ENCODE measurements around the gene NCKAP5. TPM values are rescaled to one million over a fixed set of nuclear protein-coding genes. Genes with fewer than 3 reads are reported as not detected.

NCKAP5 gene
- total and polyA plus RNA-seq, 7 donors, result 0.03 to 1.2 (median 0.22) TPM

GRCh38 chr2:133123904-133124303, 444.4 kb downstream of the NCKAP5 start:
- Histone ChIP-seq H3K36me3 (ENCODE audit: insufficient read depth in 1 of 2, low read depth in 1 of 2) (peaks cover 0 to 2% of the 10 kb centered on the region in 2 donors), H3K4me1 (no peaks in the 10 kb centered on the region), H3K27me3 (ENCODE audit: insufficient read depth in 3 of 3, low read length in 2 of 3) (no peaks in the 10 kb centered on the region), H3K27ac (no peak overlapping the region), H3K9me3 (no peaks in the 10 kb centered on the region), H3K4me3 (no peak overlapping the region)
- intact Hi-C loops (cut with DNase I), result no loop called here
- DNase-seq (no peak), ATAC-seq (no peak)
- TF ChIP-seq CTCF (IDR thresholded peaks at IDR 0.05), result no peak
- WGBS, 3 donors, result 75 to 83% (median 78%) methylated on average over 5 of the region's 5 CpGs

- WGBS, 3 donors, result 91 to 100% (median 95%) methylated on average over 1 of the region's 1 CpG
These were observed 444.9 kb downstream of the NCKAP5 start for GRCh38 chr2:133123393-133123792.

GRCh38 chr2:133122529-133122928, 445.7 kb downstream of the NCKAP5 start:
- no peak for TF ChIP-seq CTCF (IDR thresholded peaks at IDR 0.05)
- H3K4me1 ChIP-seq, result no peaks in the 10 kb centered on the region
- WGBS, 3 donors, result 11 to 16% (median 13%) methylated on average over 1 of the region's 1 CpG
- no peak overlapping the region for H3K27ac ChIP-seq
- H3K4me3 ChIP-seq, result no peak overlapping the region
- H3K9me3 ChIP-seq, result no peaks in the 10 kb centered on the region
- intact Hi-C loops (cut with DNase I), result no loop called here
- ATAC-seq, result no peak
- peaks cover 0 to 2% of the 10 kb centered on the region in 2 donors for H3K36me3 ChIP-seq (ENCODE audit: insufficient read depth in 1 of 2, low read depth in 1 of 2)
- no peaks in the 10 kb centered on the region for H3K27me3 ChIP-seq (ENCODE audit: insufficient read depth in 3 of 3, low read length in 2 of 3)
- no peak for DNase-seq

More at GRCh38 chr2:133123393-133123792, 444.9 kb downstream of the NCKAP5 start:
- no peak for TF ChIP-seq CTCF (IDR thresholded peaks at IDR 0.05)
- Histone ChIP-seq H3K36me3 (ENCODE audit: insufficient read depth in 1 of 2, low read depth in 1 of 2) (peaks cover 0 to 2% of the 10 kb centered on the region in 2 donors), H3K9me3 (no peaks in the 10 kb centered on the region), H3K4me3 (no peak overlapping the region), H3K27me3 (ENCODE audit: insufficient read depth in 3 of 3, low read length in 2 of 3) (no peaks in the 10 kb centered on the region), H3K4me1 (no peaks in the 10 kb centered on the region), H3K27ac (no peak overlapping the region)
- ATAC-seq, result no peak
- intact Hi-C loops (cut with DNase I), result no loop called here
- DNase-seq, result no peak

GRCh38 chr2:133120310-133120709, 448.0 kb downstream of the NCKAP5 start:
- Histone ChIP-seq H3K9me3 (no peaks in the 10 kb centered on the region), H3K27ac (no peak overlapping the region), H3K27me3 (ENCODE audit: insufficient read depth in 3 of 3, low read length in 2 of 3) (no peaks in the 10 kb centered on the region), H3K4me3 (no peak overlapping the region), H3K4me1 (no peaks in the 10 kb centered on the region), H3K36me3 (ENCODE audit: insufficient read depth in 1 of 2, low read depth in 1 of 2) (peaks cover 0 to 2% of the 10 kb centered on the region in 2 donors)
- ATAC-seq (no peak), DNase-seq (no peak)
- 64 to 80% (median 74%) methylated on average over 1 of the region's 1 CpG for WGBS, 3 donors
- intact Hi-C loops (cut with DNase I), result no loop called here
- TF ChIP-seq CTCF (IDR thresholded peaks at IDR 0.05), result no peak

GRCh38 chr2:133110201-133110600, 458.1 kb downstream of the NCKAP5 start:
- no peak for TF ChIP-seq CTCF (IDR thresholded peaks at IDR 0.05)
- no peaks in the 10 kb centered on the region for H3K27me3 ChIP-seq (ENCODE audit: insufficient read depth in 3 of 3, low read length in 2 of 3)
- no peak overlapping the region for H3K4me3 ChIP-seq
- ATAC-seq (no peak), DNase-seq (no peak)
- H3K9me3 ChIP-seq, result no peaks in the 10 kb centered on the region
- no peaks in the 10 kb centered on the region for H3K4me1 ChIP-seq
- 86 to 88% (median 87%) methylated on average over 4 of the region's 4 CpGs for WGBS, 3 donors
- intact Hi-C loops (cut with DNase I), result no loop called here
- H3K27ac ChIP-seq, result no peak overlapping the region
- H3K36me3 ChIP-seq (ENCODE audit: insufficient read depth in 1 of 2, low read depth in 1 of 2), result no peaks in the 10 kb centered on the region
